GM18861 (cell line): Measurements from ENCODE around the gene OR14A16.

Experiments used
- ATAC-seq: cut with Tn5 transposase; IDR thresholded peaks from one replicate; pipeline ENCODE4 v1.9.1; 2021; ENCODE audit not compliant: unreplicated experiment

Gene OR14A16

GRCh38 chr1:247824023-247824422 lies at the start of gene OR14A16:
TSS of gene OR14A16 (minus strand) at chr1:247824119. CDS start at chr1:247815729, 8,390 bp downstream.
- no peak for ATAC-seq

- no peak for ATAC-seq
Measured at GRCh38 chr1:247865416-247865815, 41.5 kb upstream of the OR14A16 start.

GRCh38 chr1:247864644-247865043 lies 40.7 kb upstream of the OR14A16 start:
- no peak for ATAC-seq

- ATAC-seq = no peak
Measured at GRCh38 chr1:247862756-247863155, 38.8 kb upstream of the OR14A16 start.

- ATAC-seq = no peak
Measured at GRCh38 chr1:247857985-247858619, 34.2 kb upstream of the OR14A16 start.

GRCh38 chr1:247857069-247857984 lies 33.4 kb upstream of the OR14A16 start, which contains the start of gene TRIM58:
TSS of gene TRIM58 (plus strand) at chr1:247857187. CDS start at chr1:247857247, 60 bp downstream.
- ATAC-seq = peak; percentile 50

GRCh38 chr1:247855911-247856310 lies 32.0 kb upstream of the OR14A16 start:
- ATAC-seq = no peak

GRCh38 chr1:247854899-247855545 lies 31.1 kb upstream of the OR14A16 start:
- no peak for ATAC-seq

GRCh38 chr1:247849616-247850015 lies 25.7 kb upstream of the OR14A16 start:
- ATAC-seq = no peak

- no peak for ATAC-seq
Measured at GRCh38 chr1:247848346-247848745, 24.4 kb upstream of the OR14A16 start.

- no peak for ATAC-seq
Measured at GRCh38 chr1:247845693-247846017, 21.7 kb upstream of the OR14A16 start.

GRCh38 chr1:247845011-247845692 lies 21.2 kb upstream of the OR14A16 start:
- no peak for ATAC-seq

GRCh38 chr1:247843411-247843810 lies 19.5 kb upstream of the OR14A16 start:
- no peak for ATAC-seq

- no peak for ATAC-seq
Measured at GRCh38 chr1:247841796-247842195, 17.9 kb upstream of the OR14A16 start, which contains the start of gene OR11L1. TSS of gene OR11L1 (minus strand) at chr1:247841896. CDS start at chr1:247841896, 0 bp downstream.

GRCh38 chr1:247840818-247841217 lies 16.9 kb upstream of the OR14A16 start:
- no peak for ATAC-seq

GRCh38 chr1:247833601-247834000 lies 9.7 kb upstream of the OR14A16 start:
- no peak for ATAC-seq

- no peak for ATAC-seq
Measured at GRCh38 chr1:247829656-247830055, 5.7 kb upstream of the OR14A16 start.

GRCh38 chr1:247825362-247825761 lies 1.4 kb upstream of the OR14A16 start:
- ATAC-seq = no peak

- no peak for ATAC-seq
Measured at GRCh38 chr1:247822060-247822459, 1.9 kb downstream of the OR14A16 start.

GRCh38 chr1:247812637-247813036 lies 11.3 kb downstream of the OR14A16 start:
- no peak for ATAC-seq

- ATAC-seq = no peak
Measured at GRCh38 chr1:247797518-247797917, 26.4 kb downstream of the OR14A16 start.
